ENCODE measurements around the gene SZT2.

DNA sequence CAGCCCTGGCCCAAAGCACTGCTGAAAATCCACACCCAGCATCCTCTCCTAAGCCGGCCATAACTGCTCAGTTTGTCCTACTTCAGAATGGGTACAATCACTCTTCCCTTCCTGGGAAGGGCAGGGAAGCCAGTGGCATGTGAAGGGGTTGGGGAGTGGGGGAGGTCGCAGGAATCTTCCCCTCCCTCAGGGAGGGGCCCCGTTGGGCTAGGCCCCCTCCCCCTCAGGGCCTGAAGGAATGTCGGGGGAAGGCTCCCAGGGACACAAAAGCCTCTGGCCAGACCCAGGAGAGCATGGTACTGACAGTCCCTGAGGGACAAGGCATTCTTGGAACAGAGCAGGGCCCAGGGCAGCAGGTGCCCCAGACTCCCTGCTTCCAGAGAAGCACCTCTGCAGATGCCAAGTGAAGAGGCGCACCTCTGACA is 23.1 kb upstream of the SZT2 start:
- TF ChIP-seq, protein P1, sequence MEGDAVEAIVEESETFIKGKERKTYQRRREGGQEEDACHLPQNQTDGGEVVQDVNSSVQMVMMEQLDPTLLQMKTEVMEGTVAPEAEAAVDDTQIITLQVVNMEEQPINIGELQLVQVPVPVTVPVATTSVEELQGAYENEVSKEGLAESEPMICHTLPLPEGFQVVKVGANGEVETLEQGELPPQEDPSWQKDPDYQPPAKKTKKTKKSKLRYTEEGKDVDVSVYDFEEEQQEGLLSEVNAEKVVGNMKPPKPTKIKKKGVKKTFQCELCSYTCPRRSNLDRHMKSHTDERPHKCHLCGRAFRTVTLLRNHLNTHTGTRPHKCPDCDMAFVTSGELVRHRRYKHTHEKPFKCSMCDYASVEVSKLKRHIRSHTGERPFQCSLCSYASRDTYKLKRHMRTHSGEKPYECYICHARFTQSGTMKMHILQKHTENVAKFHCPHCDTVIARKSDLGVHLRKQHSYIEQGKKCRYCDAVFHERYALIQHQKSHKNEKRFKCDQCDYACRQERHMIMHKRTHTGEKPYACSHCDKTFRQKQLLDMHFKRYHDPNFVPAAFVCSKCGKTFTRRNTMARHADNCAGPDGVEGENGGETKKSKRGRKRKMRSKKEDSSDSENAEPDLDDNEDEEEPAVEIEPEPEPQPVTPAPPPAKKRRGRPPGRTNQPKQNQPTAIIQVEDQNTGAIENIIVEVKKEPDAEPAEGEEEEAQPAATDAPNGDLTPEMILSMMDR (IDR thresholded peaks at IDR 0.05): no peak
- TF ChIP-seq EZH2 (IDR thresholded peaks at IDR 0.05): no peak
